GM12878 (cell line): Measurements from ENCODE around the gene CACFD1. TPM values are rescaled to one million over a fixed set of nuclear protein-coding genes. Genes with fewer than 3 reads are reported as not detected.
A peak's percentile ranks its signal among the peaks of the same experiment; 100 is the strongest.

Experiments
- CREB1 ChIP-seq: IDR thresholded peaks from 2 replicates; pipeline ENCODE4 v1.6.1; 2012; ENCODE audit warnings: low read depth, mild to moderate bottlenecking, inconsistent platforms
- EP300 ChIP-seq, 2 experiments: fragments of 150-350 bp in 1 of 2; IDR thresholded peaks; 2 replicates each; pipeline ENCODE4 v1.6.1; 2011 to 2012; ENCODE audit warnings: low read depth in 2 of 2, low read length in 2 of 2, borderline replicate concordance in 1 of 2, improper control_type of control experiment in 1 of 2, inconsistent platforms in 1 of 2; ENCODE audit not compliant: control insufficient read depth in 1 of 2
- FOXK2 ChIP-seq: fragments of 450-650 bp; IDR thresholded peaks from 2 replicates; pipeline ENCODE4 v1.6.1; 2017; ENCODE audit warnings: mild to moderate bottlenecking, moderate library complexity
- GATAD2B ChIP-seq: fragments of 450-650 bp; conservative IDR thresholded peaks from 2 replicates; pipeline ENCODE4 v1.6.1; 2017; ENCODE audit warnings: low read depth, mild to moderate bottlenecking, moderate library complexity
- MTA2 ChIP-seq: fragments of 450-650 bp; IDR thresholded peaks from 2 replicates; pipeline ENCODE4 v1.6.1; 2016; ENCODE audit warnings: low read depth, mild to moderate bottlenecking, moderate library complexity
- NR2F1 ChIP-seq: fragments of 450-650 bp; conservative IDR thresholded peaks from 2 replicates; pipeline ENCODE4 v1.6.1; 2017; ENCODE audit warnings: mild to moderate bottlenecking
- POLR2AphosphoS5 ChIP-seq: IDR thresholded peaks from 2 replicates; pipeline ENCODE4 v1.6.1; 2011; ENCODE audit warnings: mild to moderate bottlenecking, low read length, inconsistent platforms
- RCOR1 ChIP-seq: conservative IDR thresholded peaks from 2 replicates; pipeline ENCODE4 v1.6.1; 2012; ENCODE audit warnings: low read depth, low read length, improper control_type of control experiment
- TAF1 ChIP-seq: IDR thresholded peaks from 2 replicates; pipeline ENCODE4 v1.6.1; 2011; ENCODE audit warnings: mild to moderate bottlenecking, low read depth, low read length, borderline replicate concordance
- polyA plus RNA-seq, 11 experiments: library from polyadenylated mRNA; depleted of rRNA in 4 of 11; unstranded in 6 of 11; stranded (reverse) in 5 of 11; fragments of >200 nt; fragmentation: Nextera tagmentation in 4 of 11; fragmentation: Illumina TruSeq in 1 of 11; extraction: Ambion mirVana in 4 of 11; extraction: Trizol in 1 of 11; gene quantifications; 1 replicate in 1 of 11; 2 replicates in 10 of 11; pipeline versions ENCODE4 v1.2.1 to v1.2.3, GENCODE V29; 2011 to 2016; ENCODE audit warnings: inconsistent platforms in 2 of 11, missing spikeins in 2 of 11, low read depth in 1 of 11
- total RNA-seq, 4 experiments: library from RNA; depleted of rRNA in 3 of 4; stranded (reverse); fragments of >200 nt in 3 of 4; fragmentation: Illumina TruSeq in 1 of 4; extraction: Trizol in 1 of 4; gene quantifications; 2 replicates each; pipeline versions ENCODE4 v1.2.1 to v1.2.3, GENCODE V29; 2013 to 2021
- TF ChIP-seq, protein P1 (sequence below): IDR thresholded peaks from 2 replicates; pipeline ENCODE4 v1.6.1; 2012; ENCODE audit warnings: low read length, inconsistent platforms
- TF ChIP-seq, protein P2 (sequence below): fragments of 450-650 bp; IDR thresholded peaks from 2 replicates; pipeline ENCODE4 v1.6.1; 2017; ENCODE audit warnings: mild to moderate bottlenecking, moderate library complexity
- TF ChIP-seq, protein P3 (sequence below): IDR thresholded peaks from 2 replicates; pipeline ENCODE4 v1.6.1; 2012; ENCODE audit warnings: mild to moderate bottlenecking, low read depth, low read length
- TF ChIP-seq, protein P4 (sequence below): IDR thresholded peaks from 2 replicates; pipeline ENCODE4 v1.6.1; 2012; ENCODE audit warnings: improper control_type of control experiment, low read depth, low read length; ENCODE audit not compliant: insufficient replicate concordance

The CACFD1 gene
- total and polyA plus RNA-seq, 10 of the 15 experiments (the other 5 are each of a cell fraction or from before 2014, with no cell fraction given): 0.09 to 5.8 (median 1.4) TPM; not detected in 1

DNA sequence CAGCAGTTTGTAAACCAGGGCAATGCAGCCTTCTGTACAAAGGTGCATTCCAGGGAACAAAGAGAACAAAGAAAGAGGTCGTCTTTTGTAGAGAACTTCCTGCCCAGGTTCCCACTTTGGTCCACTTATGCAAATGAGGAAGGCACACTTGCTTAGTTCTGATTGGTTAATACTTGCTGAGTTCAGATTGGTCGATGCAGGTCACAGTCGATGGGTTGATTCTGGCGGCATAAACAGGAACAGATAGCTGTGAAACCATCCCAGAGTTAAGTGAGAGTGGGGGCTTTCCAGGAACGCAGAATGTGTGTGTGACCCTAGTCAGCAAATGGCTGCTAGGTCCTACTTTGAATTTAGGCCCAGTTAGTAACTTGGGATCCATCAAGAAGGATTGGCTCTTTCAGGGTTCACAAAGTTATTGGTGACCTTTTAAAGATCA lies 39.4 kb upstream of the CACFD1 start (continued):
- TF ChIP-seq, protein P1, sequence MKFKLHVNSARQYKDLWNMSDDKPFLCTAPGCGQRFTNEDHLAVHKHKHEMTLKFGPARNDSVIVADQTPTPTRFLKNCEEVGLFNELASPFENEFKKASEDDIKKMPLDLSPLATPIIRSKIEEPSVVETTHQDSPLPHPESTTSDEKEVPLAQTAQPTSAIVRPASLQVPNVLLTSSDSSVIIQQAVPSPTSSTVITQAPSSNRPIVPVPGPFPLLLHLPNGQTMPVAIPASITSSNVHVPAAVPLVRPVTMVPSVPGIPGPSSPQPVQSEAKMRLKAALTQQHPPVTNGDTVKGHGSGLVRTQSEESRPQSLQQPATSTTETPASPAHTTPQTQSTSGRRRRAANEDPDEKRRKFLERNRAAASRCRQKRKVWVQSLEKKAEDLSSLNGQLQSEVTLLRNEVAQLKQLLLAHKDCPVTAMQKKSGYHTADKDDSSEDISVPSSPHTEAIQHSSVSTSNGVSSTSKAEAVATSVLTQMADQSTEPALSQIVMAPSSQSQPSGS: peak; percentile 90
- peak; percentile 47; the same call in 1 of the 2 replicates for TF ChIP-seq FOXK2
- TF ChIP-seq, protein P2, sequence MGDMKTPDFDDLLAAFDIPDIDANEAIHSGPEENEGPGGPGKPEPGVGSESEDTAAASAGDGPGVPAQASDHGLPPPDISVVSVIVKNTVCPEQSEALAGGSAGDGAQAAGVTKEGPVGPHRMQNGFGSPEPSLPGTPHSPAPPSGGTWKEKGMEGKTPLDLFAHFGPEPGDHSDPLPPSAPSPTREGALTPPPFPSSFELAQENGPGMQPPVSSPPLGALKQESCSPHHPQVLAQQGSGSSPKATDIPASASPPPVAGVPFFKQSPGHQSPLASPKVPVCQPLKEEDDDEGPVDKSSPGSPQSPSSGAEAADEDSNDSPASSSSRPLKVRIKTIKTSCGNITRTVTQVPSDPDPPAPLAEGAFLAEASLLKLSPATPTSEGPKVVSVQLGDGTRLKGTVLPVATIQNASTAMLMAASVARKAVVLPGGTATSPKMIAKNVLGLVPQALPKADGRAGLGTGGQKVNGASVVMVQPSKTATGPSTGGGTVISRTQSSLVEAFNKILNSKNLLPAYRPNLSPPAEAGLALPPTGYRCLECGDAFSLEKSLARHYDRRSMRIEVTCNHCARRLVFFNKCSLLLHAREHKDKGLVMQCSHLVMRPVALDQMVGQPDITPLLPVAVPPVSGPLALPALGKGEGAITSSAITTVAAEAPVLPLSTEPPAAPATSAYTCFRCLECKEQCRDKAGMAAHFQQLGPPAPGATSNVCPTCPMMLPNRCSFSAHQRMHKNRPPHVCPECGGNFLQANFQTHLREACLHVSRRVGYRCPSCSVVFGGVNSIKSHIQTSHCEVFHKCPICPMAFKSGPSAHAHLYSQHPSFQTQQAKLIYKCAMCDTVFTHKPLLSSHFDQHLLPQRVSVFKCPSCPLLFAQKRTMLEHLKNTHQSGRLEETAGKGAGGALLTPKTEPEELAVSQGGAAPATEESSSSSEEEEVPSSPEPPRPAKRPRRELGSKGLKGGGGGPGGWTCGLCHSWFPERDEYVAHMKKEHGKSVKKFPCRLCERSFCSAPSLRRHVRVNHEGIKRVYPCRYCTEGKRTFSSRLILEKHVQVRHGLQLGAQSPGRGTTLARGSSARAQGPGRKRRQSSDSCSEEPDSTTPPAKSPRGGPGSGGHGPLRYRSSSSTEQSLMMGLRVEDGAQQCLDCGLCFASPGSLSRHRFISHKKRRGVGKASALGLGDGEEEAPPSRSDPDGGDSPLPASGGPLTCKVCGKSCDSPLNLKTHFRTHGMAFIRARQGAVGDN: peak; percentile 91
- TF ChIP-seq MTA2: 0 out of 2 replicates have a peak, but pooled peaks have one; percentile 26
- TF ChIP-seq, protein P3, sequence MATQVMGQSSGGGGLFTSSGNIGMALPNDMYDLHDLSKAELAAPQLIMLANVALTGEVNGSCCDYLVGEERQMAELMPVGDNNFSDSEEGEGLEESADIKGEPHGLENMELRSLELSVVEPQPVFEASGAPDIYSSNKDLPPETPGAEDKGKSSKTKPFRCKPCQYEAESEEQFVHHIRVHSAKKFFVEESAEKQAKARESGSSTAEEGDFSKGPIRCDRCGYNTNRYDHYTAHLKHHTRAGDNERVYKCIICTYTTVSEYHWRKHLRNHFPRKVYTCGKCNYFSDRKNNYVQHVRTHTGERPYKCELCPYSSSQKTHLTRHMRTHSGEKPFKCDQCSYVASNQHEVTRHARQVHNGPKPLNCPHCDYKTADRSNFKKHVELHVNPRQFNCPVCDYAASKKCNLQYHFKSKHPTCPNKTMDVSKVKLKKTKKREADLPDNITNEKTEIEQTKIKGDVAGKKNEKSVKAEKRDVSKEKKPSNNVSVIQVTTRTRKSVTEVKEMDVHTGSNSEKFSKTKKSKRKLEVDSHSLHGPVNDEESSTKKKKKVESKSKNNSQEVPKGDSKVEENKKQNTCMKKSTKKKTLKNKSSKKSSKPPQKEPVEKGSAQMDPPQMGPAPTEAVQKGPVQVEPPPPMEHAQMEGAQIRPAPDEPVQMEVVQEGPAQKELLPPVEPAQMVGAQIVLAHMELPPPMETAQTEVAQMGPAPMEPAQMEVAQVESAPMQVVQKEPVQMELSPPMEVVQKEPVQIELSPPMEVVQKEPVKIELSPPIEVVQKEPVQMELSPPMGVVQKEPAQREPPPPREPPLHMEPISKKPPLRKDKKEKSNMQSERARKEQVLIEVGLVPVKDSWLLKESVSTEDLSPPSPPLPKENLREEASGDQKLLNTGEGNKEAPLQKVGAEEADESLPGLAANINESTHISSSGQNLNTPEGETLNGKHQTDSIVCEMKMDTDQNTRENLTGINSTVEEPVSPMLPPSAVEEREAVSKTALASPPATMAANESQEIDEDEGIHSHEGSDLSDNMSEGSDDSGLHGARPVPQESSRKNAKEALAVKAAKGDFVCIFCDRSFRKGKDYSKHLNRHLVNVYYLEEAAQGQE: no peak
- TF ChIP-seq TAF1: peak; percentile 65; the same call in 1 of the 2 replicates
- TF ChIP-seq, protein P4, sequence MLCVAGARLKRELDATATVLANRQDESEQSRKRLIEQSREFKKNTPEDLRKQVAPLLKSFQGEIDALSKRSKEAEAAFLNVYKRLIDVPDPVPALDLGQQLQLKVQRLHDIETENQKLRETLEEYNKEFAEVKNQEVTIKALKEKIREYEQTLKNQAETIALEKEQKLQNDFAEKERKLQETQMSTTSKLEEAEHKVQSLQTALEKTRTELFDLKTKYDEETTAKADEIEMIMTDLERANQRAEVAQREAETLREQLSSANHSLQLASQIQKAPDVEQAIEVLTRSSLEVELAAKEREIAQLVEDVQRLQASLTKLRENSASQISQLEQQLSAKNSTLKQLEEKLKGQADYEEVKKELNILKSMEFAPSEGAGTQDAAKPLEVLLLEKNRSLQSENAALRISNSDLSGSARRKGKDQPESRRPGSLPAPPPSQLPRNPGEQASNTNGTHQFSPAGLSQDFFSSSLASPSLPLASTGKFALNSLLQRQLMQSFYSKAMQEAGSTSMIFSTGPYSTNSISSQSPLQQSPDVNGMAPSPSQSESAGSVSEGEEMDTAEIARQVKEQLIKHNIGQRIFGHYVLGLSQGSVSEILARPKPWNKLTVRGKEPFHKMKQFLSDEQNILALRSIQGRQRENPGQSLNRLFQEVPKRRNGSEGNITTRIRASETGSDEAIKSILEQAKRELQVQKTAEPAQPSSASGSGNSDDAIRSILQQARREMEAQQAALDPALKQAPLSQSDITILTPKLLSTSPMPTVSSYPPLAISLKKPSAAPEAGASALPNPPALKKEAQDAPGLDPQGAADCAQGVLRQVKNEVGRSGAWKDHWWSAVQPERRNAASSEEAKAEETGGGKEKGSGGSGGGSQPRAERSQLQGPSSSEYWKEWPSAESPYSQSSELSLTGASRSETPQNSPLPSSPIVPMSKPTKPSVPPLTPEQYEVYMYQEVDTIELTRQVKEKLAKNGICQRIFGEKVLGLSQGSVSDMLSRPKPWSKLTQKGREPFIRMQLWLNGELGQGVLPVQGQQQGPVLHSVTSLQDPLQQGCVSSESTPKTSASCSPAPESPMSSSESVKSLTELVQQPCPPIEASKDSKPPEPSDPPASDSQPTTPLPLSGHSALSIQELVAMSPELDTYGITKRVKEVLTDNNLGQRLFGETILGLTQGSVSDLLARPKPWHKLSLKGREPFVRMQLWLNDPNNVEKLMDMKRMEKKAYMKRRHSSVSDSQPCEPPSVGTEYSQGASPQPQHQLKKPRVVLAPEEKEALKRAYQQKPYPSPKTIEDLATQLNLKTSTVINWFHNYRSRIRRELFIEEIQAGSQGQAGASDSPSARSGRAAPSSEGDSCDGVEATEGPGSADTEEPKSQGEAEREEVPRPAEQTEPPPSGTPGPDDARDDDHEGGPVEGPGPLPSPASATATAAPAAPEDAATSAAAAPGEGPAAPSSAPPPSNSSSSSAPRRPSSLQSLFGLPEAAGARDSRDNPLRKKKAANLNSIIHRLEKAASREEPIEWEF: no peak
- TF ChIP-seq EP300 (IDR thresholded peaks at IDR 0.05; ENCODE audit: borderline replicate concordance in 1 of 2, control insufficient read depth in 1 of 2, low read depth in 2 of 2, low read length in 2 of 2): peak in 1 of 2 experiments; percentile 51; a peak in 1 of 4 replicates
- peak; percentile 62 for TF ChIP-seq NR2F1
- TF ChIP-seq POLR2AphosphoS5: peak; percentile 71
- no peak for TF ChIP-seq RCOR1
- peak; percentile 58; the same call in 1 of the 2 replicates for TF ChIP-seq CREB1
- no peak; the same call in 1 of the 2 replicates for TF ChIP-seq GATAD2B
